PC-3 (cell line): ENCODE data around the gene CD4.

ENCODE experiments used
- EZH2 ChIP-seq: fragments of 300-600 bp; sonication (generic); IDR thresholded peaks from one replicate; pipeline ENCODE4 v1.6.1; 2017; ENCODE audit warnings: antibody characterized with exemption, mild to moderate bottlenecking, low read length; ENCODE audit not compliant: unreplicated experiment
- EZH2phosphoT487 ChIP-seq: fragments of 300-600 bp; sonication (generic); IDR thresholded peaks from 2 replicates; pipeline ENCODE4 v1.6.1; 2018; ENCODE audit warnings: mild to moderate bottlenecking, antibody characterized with exemption, low read length, borderline replicate concordance
- TF ChIP-seq, protein P1 (sequence below): fragments of 300-600 bp; sonication (generic); conservative IDR thresholded peaks from 2 replicates; pipeline ENCODE4 v1.5.1; 2017; ENCODE audit warnings: antibody characterized with exemption, low read depth, mild to moderate bottlenecking, low read length

DNA sequence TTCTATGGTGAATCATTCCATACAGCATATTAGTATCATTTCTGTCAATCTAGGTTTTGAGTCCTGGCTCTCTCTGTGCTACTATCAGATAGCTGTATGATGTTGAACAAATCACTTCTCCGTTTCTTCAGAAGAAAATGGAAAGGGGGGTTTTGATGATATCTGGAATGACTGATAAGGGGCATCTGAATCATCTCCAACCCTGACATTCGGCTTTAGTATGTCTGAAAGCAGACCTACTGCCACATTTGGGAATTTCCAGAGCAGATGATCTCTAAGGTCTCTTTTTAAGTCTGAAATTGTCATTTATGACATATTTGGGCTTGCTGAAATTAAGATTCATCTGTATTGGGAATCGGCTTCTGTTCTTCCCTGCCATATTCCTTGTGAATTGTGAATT lies 46.5 kb upstream of the CD4 start:
- TF ChIP-seq, protein P1, sequence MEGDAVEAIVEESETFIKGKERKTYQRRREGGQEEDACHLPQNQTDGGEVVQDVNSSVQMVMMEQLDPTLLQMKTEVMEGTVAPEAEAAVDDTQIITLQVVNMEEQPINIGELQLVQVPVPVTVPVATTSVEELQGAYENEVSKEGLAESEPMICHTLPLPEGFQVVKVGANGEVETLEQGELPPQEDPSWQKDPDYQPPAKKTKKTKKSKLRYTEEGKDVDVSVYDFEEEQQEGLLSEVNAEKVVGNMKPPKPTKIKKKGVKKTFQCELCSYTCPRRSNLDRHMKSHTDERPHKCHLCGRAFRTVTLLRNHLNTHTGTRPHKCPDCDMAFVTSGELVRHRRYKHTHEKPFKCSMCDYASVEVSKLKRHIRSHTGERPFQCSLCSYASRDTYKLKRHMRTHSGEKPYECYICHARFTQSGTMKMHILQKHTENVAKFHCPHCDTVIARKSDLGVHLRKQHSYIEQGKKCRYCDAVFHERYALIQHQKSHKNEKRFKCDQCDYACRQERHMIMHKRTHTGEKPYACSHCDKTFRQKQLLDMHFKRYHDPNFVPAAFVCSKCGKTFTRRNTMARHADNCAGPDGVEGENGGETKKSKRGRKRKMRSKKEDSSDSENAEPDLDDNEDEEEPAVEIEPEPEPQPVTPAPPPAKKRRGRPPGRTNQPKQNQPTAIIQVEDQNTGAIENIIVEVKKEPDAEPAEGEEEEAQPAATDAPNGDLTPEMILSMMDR = no peak
- no peak for TF ChIP-seq EZH2
- no peak for TF ChIP-seq EZH2phosphoT487
